ENCODE data around the gene PTPN13.

DNA sequence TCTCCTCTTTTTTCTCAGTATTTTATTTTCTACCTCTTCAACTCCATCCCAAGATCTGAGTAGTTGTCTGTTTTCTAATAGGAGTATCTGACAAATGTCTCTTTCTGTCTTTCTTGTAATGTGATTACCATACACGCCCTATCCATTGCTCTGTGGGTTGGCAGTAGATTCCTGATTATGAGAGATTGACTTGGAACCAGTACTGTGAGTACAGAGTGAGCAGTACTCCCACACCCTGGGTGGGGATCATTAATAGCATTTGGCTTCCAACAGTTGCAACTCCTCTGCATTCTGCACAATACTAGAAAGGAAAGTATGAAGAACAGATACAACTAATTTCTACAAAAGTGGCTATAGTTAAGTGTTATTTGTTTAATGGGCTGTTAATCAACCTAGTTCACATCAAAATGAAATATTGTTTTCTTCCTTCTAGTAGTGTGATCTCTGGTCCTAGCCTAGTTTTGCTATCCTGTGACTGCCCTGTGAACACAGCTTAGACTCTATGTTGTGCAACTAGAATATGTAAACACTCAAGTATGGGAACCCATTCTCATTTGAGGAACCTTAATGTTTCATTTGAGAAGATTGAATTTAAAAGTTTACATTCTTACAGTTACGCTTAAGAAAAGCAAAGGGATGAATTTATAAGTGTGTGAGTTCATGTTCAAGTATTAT lies 112.9 kb downstream of the PTPN13 start:
- TF ChIP-seq CTCF (conservative IDR thresholded peaks at IDR 0.05; ENCODE audit: low read length), result no peak
- TF ChIP-seq EZH2phosphoT487 (IDR thresholded peaks at IDR 0.05; ENCODE audit: borderline replicate concordance), result no peak

Measured in Loucy (cell line).